Omental fat pad (tissue), 4 donors: ENCODE measurements around the gene THAP3. TPM values are rescaled to one million over a fixed set of nuclear protein-coding genes. Genes with fewer than 3 reads are reported as not detected.

ENCODE experiments used
- ATAC-seq: fragments of 150-250 bp; one replicate; pipeline ENCODE4 v1.9.1; 2016; ENCODE audit warnings: mild to moderate bottlenecking, moderate library complexity; ENCODE audit not compliant: low FRiP score
- DNase-seq: peaks from one replicate; pipeline ENCODE4 v3.0.0-alpha.2; 2019; ENCODE audit warnings: low spot score
- total RNA-seq, 4 donors: library from RNA; depleted of rRNA; stranded (reverse); fragments of >200 nt; gene quantifications; one replicate each; pipeline ENCODE4 v1.1.0, GENCODE V29; 2016
- TF ChIP-seq, protein P1 (sequence below), 3 donors: fragments of 450-650 bp; IDR thresholded peaks; one replicate each; pipeline ENCODE4 v1.5.1; 2016 to 2017; ENCODE audit warnings: antibody characterized with exemption in 3 of 3, mild to moderate bottlenecking in 3 of 3, moderate library complexity in 2 of 3

The THAP3 gene
- total RNA-seq, 4 donors from 2014 or later = 11.6 to 35.0 (median 23.2) TPM

DNA sequence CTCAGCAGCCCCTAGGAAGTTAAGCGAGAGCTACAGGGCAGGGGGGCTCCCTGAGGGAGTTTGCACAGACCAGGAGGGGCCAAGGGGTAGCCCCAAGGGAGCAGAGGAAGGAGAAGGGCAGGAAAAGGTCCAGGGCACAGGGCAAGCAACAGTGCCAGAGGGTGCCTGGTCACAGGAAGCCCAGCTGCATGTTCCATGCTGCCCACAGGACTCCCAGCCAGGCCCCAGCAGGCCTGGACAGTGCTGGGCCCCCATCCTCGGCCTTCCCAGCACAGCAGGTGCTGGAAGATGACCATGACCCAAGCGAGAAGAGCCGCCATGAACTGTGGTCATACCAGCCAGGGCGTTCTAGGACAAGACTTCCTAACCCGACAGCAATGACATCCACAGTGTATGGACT lies 33.0 kb upstream of the THAP3 start:
- no peak for ATAC-seq

DNA sequence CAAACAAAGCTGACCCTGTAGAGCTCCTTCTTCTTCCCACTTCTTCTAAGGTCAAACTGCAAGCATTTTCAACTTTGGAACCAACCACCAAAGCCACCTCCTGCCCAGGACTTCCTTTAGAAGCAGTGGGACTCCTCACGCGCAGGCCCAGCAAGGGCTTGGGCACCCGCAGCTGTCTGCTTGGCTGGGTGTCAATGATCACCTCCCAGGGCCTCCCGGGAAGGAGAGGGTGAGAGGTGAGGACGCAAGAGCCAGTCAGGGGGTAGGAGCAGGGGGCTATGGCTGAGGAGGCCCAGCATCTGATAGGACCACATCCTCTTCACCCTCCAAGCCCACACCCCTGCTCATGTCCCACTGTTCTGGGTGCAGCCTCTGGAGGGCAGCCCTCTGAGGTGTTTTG lies 32.2 kb upstream of the THAP3 start:
- ATAC-seq (no peak), DNase-seq (no peak)
- TF ChIP-seq, protein P1, sequence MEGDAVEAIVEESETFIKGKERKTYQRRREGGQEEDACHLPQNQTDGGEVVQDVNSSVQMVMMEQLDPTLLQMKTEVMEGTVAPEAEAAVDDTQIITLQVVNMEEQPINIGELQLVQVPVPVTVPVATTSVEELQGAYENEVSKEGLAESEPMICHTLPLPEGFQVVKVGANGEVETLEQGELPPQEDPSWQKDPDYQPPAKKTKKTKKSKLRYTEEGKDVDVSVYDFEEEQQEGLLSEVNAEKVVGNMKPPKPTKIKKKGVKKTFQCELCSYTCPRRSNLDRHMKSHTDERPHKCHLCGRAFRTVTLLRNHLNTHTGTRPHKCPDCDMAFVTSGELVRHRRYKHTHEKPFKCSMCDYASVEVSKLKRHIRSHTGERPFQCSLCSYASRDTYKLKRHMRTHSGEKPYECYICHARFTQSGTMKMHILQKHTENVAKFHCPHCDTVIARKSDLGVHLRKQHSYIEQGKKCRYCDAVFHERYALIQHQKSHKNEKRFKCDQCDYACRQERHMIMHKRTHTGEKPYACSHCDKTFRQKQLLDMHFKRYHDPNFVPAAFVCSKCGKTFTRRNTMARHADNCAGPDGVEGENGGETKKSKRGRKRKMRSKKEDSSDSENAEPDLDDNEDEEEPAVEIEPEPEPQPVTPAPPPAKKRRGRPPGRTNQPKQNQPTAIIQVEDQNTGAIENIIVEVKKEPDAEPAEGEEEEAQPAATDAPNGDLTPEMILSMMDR (IDR thresholded peaks at IDR 0.05) = no peak

More for the DNA sequence above, 33.0 kb upstream of the THAP3 start:
- TF ChIP-seq, protein P1 (IDR thresholded peaks at IDR 0.05) = no peak
- no peak for DNase-seq

DNA sequence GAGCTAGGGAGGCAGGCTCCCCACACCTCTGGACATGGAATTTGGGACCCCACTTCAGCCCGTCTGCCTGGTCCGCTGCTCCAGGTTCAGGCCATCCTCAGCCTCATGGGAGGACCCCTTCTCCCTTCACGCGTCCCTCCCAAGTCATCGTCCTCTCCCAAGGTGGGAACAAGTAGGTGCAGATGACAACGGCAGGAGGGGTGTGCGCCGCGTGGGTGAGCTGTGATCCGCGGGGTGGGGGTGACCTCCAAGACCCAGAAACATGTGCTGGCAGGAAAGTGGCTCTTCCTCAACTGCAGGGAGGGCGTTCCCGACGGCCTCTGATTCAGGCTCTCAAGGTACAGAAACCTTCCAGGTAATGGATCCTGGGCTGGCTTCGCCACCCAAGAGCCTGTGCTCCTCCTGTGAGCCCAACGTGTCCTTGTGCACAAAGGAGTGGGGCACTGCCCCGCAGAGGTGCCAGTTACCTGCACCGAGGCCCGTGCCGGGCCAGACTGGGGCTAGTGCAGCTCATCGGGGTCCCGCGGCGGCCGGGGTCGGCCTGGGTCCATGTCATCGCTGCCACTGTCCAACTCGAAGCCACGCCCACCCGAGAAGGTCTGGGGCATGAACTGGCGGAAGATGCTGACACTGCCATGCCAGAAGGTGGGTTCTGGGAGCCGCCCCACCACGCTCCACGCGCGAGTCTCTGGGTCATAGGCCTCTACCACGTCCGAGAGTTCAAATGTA lies 31.6 kb upstream of the THAP3 start:
- ATAC-seq (no peak), DNase-seq (no peak)
- TF ChIP-seq, protein P1 (IDR thresholded peaks at IDR 0.05) = no peak

DNA sequence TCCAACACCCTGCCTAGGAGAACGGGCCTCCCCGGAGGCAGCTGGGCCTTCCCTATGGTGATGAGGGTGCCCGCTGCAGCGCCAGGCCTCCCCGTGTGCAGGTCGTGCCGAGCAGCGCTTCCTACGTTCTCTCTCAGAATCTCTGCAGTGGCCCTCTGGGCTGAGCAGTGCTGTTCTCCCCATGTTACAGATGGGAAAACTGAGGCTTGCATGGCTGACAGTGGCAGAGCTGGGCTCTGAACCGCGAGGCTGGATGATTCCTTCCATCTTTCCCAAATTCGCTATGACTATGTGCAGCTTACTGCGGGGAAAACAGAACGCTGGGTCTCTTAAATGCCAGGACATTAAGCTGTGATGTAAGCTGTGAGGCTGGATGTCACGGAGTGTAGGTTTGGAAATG lies 30.9 kb upstream of the THAP3 start:
- no peak for ATAC-seq

DNA sequence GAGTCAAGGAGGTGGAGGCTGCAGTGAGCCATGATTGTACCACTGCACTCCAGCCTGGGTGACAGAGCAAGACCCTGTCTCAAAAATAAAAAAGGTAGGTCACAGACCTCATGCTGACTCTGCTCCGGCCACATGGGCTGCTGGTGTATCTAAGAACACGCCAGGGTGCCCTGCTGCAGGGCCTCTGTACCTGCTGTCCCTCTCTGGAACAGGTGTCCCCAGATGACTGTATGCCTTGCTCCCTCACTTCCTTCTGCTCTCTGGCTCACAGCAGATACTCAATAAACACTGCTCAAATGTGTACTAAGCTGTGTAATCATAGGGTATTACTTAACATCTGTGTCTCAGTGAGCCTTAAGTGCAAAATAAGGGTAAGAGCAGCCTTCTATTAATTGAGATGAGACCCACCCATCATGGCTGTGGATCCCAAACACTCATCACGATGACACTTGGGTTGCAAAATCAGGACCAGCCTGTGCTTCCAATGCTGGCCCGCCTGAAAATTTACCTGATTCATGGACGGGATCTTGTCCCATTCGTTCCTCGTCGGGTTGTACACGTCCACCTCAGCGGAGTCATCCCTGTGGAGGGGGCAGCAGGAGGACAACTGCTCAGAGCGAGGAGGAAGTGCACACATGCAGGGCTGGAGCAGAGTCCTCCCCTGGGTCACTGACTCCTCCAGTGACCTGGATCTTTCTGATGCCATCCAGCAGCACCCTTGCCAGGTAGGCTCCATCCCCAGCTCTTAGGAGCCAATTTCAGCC lies 29.5 kb upstream of the THAP3 start:
- DNase-seq (no peak), ATAC-seq (no peak)
- TF ChIP-seq, protein P1 (IDR thresholded peaks at IDR 0.05) = no peak

More for the DNA sequence above, 30.9 kb upstream of the THAP3 start:
- TF ChIP-seq, protein P1 (IDR thresholded peaks at IDR 0.05) = no peak
- DNase-seq = no peak

DNA sequence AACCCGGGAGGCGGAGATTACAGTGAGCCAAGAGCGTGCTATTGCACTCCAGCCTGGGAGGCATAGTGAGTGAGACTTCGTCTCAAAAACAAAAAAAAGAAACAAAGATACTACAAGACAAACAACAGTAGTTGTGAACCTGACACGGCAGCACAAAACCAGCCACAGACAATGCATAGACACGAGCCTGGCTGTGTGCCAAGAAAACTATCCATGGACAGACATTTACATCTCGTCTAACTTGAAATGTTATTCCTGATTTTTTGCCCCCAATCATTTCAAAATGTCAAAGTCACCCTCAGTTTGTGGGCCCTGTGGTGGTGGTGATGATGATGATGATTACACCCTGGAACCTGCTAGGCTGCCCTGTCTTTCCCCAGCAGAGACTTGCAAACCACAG lies 28.3 kb upstream of the THAP3 start:
- TF ChIP-seq, protein P1 (IDR thresholded peaks at IDR 0.05) = no peak
- DNase-seq = no peak
- ATAC-seq = no peak
